MG63 (cell line): ENCODE data around the gene PHC3. TPM values are rescaled to one million over a fixed set of nuclear protein-coding genes. Genes with fewer than 3 reads are reported as not detected.

Experiments used
- DNase-seq: peaks from one replicate; pipeline ENCODE4 v3.0.0-alpha.2; 2020
- H3K27me3 ChIP-seq: fragments of 250-450 bp; sonication (Bioruptor Pico); 2 replicates; pipeline ENCODE4 v1.5.1; 2020; ENCODE audit warnings: mild to moderate bottlenecking, moderate library complexity
- H3K36me3 ChIP-seq: fragments of 250-450 bp; sonication (Bioruptor Pico); 2 replicates; pipeline ENCODE4 v1.5.1; 2020; ENCODE audit warnings: mild to moderate bottlenecking, moderate library complexity
- H3K4me3 ChIP-seq: fragments of 250-450 bp; sonication (Bioruptor Pico); 2 replicates; pipeline ENCODE4 v1.5.1; 2020; ENCODE audit warnings: mild to moderate bottlenecking, moderate library complexity
- H3K9me3 ChIP-seq: fragments of 250-450 bp; sonication (Bioruptor Pico); 2 replicates; pipeline ENCODE4 v1.5.1; 2020; ENCODE audit warnings: mild to moderate bottlenecking, moderate library complexity
- total RNA-seq: library from RNA; depleted of rRNA; stranded (reverse); fragments of >200 nt; shearing (Covaris generic); gene quantifications from 2 replicates; pipeline ENCODE4 v1.2.3, GENCODE V29; 2014; ENCODE audit warnings: low replicate concordance; rRNA removed

PHC3 gene
- total RNA-seq, 1 experiment from 2014 or later, result 9.5 TPM

GRCh38 chr3:170044271-170044670 is 137.3 kb downstream of the PHC3 start:
- Histone ChIP-seq H3K9me3 (no peaks in the 10 kb centered on the region), H3K4me3 (no peak overlapping the region), H3K36me3 (no peaks in the 10 kb centered on the region), H3K27me3 (peaks cover 10% of the 10 kb centered on the region)
- DNase-seq, result no peak

GRCh38 chr3:170043506-170043905 is 138.0 kb downstream of the PHC3 start:
- Histone ChIP-seq H3K9me3 (no peaks in the 10 kb centered on the region), H3K27me3 (peaks cover 16% of the 10 kb centered on the region), H3K36me3 (no peaks in the 10 kb centered on the region), H3K4me3 (no peak overlapping the region)
- no peak for DNase-seq

DNA sequence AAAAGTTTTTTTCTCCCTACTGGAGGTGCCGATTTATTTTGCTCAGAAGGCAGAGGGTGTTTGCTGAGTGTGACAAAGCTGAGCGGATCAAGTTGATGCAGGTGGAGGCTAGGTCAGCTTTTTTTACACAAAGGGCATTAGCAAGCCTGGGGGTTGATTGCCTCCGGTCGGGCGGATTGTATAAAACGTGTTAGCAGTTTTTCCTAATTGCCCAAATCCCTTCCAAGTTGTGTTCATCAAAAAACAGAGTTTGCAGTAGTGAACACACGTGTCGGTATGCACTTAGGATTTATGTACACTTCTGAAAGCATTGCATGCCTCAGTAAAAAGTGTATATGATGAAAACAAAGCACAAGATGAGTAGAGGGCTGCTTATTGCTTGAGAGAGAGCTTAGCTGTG is 141.1 kb downstream of the PHC3 start:
- peaks cover 21% of the 10 kb centered on the region for H3K27me3 ChIP-seq
- no peak for DNase-seq
- H3K36me3 ChIP-seq, result no peaks in the 10 kb centered on the region
- H3K4me3 ChIP-seq, result no peak overlapping the region
- no peaks in the 10 kb centered on the region for H3K9me3 ChIP-seq

DNA sequence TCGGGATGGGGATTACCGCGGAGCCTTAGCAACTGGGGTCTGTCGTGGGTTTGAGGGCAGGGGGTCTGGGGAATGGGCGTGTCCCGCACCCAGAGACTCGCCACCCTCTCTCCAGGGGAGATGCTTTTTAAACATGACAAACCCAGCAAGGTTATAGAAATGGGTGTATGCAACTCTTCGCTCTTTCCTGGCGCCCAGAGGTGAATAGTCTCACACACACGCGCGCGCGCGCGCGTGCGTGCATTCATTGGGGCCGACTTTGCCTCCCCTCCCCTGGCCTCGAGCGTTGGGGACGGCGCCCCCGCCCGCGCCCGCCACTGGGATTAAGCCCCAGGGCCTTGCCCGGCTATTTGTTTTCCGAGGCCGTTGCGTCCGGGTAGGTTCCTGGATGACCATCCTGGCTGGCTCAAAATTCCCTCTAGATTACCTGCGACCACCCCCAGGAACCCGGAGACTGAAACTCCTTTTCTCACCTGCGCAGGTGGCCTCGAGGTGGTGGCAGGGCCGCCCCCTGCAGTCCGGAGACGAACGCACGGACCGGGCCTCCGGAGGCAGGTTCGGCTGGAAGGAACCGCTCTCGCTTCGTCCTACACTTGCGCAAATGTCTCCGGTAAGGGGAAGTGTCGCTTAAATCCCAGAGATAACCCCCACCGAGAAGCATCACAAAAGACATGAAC is 143.0 kb downstream of the PHC3 start:
- DNase-seq, result no peak
- H3K36me3 ChIP-seq, result no peaks in the 10 kb centered on the region
- no peaks in the 10 kb centered on the region for H3K9me3 ChIP-seq
- H3K4me3 ChIP-seq, result peak overlapping the region; percentile 42
- H3K27me3 ChIP-seq, result peaks cover 21% of the 10 kb centered on the region

Other genes with a start within 250 kb of the PHC3 start
- gene SEC62, start 214.9 kb downstream of the PHC3 start, total RNA-seq, result 12.2 and 28.1 TPM in 2 replicates
- gene GPR160, start 143.7 kb downstream of the PHC3 start, total RNA-seq, result 1.3 and 4.3 TPM in 2 replicates
- 34.6 and 40.2 TPM in 2 replicates for gene PRKCI, start 40.7 kb upstream of the PHC3 start, total RNA-seq
- 26.8 and 27.5 TPM in 2 replicates for gene SKIL, start 176.0 kb upstream of the PHC3 start, total RNA-seq
- 18.6 and 28.7 TPM in 2 replicates for gene CLDN11, start 237.1 kb upstream of the PHC3 start, total RNA-seq